Stomach smooth muscle (tissue), 2 donors: Measurements from ENCODE around the gene SLC35F2.

ENCODE experiments used
- H3K27ac ChIP-seq: one replicate; pipeline ENCODE4 v1.7.0; 2013; ENCODE audit warnings: mild to moderate bottlenecking, low read length, inconsistent platforms
- H3K27me3 ChIP-seq, 2 donors: one replicate each; pipeline ENCODE4 v1.7.0; 2013; ENCODE audit warnings: low read length in 2 of 2; ENCODE audit not compliant: insufficient read depth in 2 of 2, control insufficient read depth in 1 of 2
- H3K36me3 ChIP-seq, 2 donors: one replicate each; pipeline ENCODE4 v1.7.0; 2013; ENCODE audit warnings: low read length in 2 of 2; ENCODE audit not compliant: control insufficient read depth in 2 of 2, insufficient read depth in 2 of 2
- H3K4me1 ChIP-seq: one replicate; pipeline ENCODE4 v1.7.0; 2013; ENCODE audit warnings: low read length; ENCODE audit not compliant: control insufficient read depth, insufficient read depth
- H3K4me3 ChIP-seq, 2 donors: one replicate each; pipeline ENCODE4 v1.7.0; 2013; ENCODE audit warnings: low read length in 2 of 2
- H3K9ac ChIP-seq, 2 donors: one replicate each; pipeline ENCODE4 v1.7.0; 2013; ENCODE audit warnings: low read length in 2 of 2, mild to moderate bottlenecking in 1 of 2
- H3K9me3 ChIP-seq, 2 donors: one replicate each; pipeline ENCODE4 v1.7.0; 2013; ENCODE audit warnings: low read length in 2 of 2; ENCODE audit not compliant: control insufficient read depth in 2 of 2
- donor health status: healthy.
- donor health status: Pancreatic carcinoma.

Gene SLC35F2

DNA sequence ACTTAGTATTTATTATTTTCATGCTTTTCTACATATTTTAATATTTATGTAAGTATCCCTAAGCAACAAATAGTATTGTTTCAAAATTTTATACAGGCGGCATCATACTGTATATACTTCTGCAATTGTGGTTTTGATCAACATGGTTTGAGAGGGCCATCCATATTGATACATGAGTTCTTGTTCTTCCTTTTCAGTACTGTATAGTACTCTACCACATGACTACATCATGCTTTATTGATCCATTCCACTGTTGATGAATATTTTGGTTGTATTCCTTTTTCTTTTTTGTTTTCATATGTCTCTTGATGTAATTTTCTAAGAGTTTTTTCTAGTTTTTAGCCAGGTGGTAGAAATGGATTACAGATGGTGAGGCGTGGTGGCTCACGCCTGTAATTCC, 40.1 kb downstream of the SLC35F2 start:
- Histone ChIP-seq H3K9ac (no peak overlapping the region), H3K4me1 (no peaks in the 10 kb centered on the region), H3K27me3 (no peaks in the 10 kb centered on the region), H3K9me3 (peaks cover 0 to 4% of the 10 kb centered on the region in 2 donors), H3K4me3 (no peak overlapping the region), H3K36me3 (no peaks in the 10 kb centered on the region), H3K27ac (no peak overlapping the region)

DNA sequence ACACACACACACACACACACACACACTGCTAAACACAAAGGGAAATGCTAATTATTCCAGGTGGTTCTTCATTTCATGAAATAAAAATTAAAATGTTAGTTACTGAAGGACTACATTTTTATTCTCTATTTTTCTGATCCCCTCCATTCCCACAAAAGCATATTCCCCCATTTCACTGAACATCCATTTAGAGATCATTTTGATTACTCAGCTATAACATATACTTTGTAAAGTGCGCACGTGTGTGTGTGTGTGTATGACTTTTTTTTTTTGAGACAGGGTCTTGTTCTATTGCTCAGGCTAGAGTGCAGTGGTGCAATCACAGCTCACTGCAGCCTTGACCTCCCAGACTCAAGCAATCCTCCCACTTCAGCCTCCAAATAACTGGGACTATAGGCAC, 42.6 kb downstream of the SLC35F2 start:
- no peak overlapping the region for H3K27ac ChIP-seq
- H3K4me3 ChIP-seq: no peak overlapping the region
- no peak overlapping the region for H3K9ac ChIP-seq
- no peaks in the 10 kb centered on the region for H3K36me3 ChIP-seq
- no peaks in the 10 kb centered on the region for H3K27me3 ChIP-seq
- H3K4me1 ChIP-seq: no peaks in the 10 kb centered on the region
- H3K9me3 ChIP-seq: peaks cover 0 to 4% of the 10 kb centered on the region in 2 donors

DNA sequence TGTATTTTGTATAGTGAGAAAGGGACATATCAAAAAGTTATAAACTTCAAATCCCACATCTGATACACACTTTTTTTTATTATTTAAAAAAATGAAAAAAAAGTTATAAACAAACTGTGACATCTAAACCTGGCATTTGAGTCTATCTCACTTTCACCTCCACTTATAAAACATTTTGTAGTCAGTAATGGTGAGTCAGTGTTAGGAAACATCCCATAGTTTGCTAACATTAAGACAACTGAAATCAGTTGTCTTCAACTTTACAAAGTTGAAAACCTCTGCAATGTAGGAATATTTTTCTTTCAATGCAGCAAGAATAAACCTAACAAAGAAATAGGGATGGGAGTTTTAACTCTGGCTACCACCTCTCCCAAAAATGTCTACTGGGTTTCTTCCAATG, 47.7 kb downstream of the SLC35F2 start:
- H3K27ac ChIP-seq: no peak overlapping the region
- H3K36me3 ChIP-seq: no peaks in the 10 kb centered on the region
- no peak overlapping the region for H3K9ac ChIP-seq
- no peak overlapping the region for H3K4me3 ChIP-seq
- H3K9me3 ChIP-seq: no peaks in the 10 kb centered on the region
- H3K27me3 ChIP-seq: no peaks in the 10 kb centered on the region
- no peaks in the 10 kb centered on the region for H3K4me1 ChIP-seq

DNA sequence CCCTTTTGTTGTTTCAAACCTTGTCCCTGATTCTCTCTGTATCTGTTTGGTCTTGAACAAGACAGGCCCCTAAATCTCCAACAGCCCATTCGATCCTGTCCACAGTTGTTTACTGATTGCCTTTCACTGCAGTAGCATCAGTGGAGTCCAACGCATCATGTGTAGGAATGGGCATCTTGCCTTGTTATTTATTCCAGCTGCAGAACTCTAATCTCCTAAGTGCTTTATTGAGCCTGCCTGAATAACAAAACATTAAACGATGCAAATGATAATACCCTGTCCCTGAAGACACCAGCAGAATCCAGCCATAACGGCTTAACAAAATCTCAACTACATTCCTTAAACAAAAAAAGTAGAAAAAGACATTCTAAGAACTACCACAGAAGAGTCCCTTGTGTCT, 50.1 kb downstream of the SLC35F2 start:
- no peak overlapping the region for H3K4me3 ChIP-seq
- no peaks in the 10 kb centered on the region for H3K27me3 ChIP-seq
- no peaks in the 10 kb centered on the region for H3K4me1 ChIP-seq
- H3K27ac ChIP-seq: no peak overlapping the region
- no peak overlapping the region for H3K9ac ChIP-seq
- H3K36me3 ChIP-seq: no peaks in the 10 kb centered on the region
- H3K9me3 ChIP-seq: no peaks in the 10 kb centered on the region

DNA sequence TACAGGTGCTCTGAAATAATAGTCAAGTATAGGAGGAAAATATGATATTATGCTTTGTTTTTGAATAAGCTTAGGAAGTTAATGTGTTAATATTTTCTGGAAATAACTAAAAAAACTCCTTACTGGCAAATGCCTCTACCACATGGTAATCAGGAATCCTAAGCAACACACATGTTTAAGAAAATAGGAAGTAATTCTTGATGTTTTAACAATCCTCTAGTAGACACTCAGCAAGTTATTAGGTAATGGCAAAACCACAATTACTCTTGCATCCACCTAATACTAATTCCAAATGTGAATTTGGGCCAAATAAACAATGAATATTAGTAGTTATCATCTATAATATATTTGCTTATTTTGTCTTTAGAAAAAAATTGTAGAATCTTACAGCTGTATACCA, 53.6 kb downstream of the SLC35F2 start:
- Histone ChIP-seq H3K27ac (no peak overlapping the region), H3K4me1 (no peaks in the 10 kb centered on the region), H3K9ac (no peak overlapping the region), H3K4me3 (no peak overlapping the region), H3K27me3 (no peaks in the 10 kb centered on the region), H3K36me3 (no peaks in the 10 kb centered on the region), H3K9me3 (no peaks in the 10 kb centered on the region)

DNA sequence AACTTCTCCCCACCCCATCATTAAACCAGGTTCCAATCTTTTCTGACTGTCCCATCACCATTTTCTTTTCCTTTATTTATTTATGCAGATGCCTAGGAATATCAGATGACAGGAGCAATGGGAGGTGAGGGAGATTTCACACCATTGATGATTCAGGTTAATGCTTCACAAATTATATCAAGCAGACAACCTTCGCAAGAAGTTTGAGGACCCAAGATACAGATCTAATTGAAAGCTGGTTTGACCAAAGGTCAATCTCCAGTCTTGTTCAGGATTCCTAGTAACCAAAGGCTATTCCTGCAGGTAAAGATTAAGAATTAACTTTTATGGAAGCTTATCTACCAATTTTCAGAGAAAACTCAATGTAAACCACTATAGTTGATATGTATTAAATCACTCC, 54.4 kb downstream of the SLC35F2 start:
- H3K27me3 ChIP-seq: no peaks in the 10 kb centered on the region
- no peaks in the 10 kb centered on the region for H3K4me1 ChIP-seq
- no peak overlapping the region for H3K9ac ChIP-seq
- H3K36me3 ChIP-seq: no peaks in the 10 kb centered on the region
- H3K27ac ChIP-seq: no peak overlapping the region
- no peaks in the 10 kb centered on the region for H3K9me3 ChIP-seq
- H3K4me3 ChIP-seq: no peak overlapping the region

DNA sequence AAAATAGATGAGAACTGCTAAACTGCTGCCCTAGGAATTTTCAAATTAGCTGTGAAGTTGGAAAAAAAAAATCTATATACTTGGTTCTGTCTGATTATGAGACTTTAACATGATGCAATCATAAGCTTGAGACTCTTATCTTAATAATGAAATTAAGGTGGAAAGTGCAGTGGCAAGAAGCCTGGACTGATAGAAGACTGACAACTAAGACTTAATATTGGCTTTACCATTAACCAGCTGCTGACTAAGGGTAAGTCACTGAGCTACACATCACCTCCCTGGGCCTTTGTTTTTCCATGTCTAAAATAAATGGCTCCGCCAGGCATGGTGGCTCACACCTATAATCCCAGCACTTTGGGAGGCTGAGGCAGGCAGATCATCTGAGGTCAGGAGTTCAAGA, 56.9 kb downstream of the SLC35F2 start:
- Histone ChIP-seq H3K27ac (no peak overlapping the region), H3K4me1 (no peaks in the 10 kb centered on the region), H3K36me3 (no peaks in the 10 kb centered on the region), H3K4me3 (no peak overlapping the region), H3K27me3 (no peaks in the 10 kb centered on the region), H3K9ac (no peak overlapping the region), H3K9me3 (no peaks in the 10 kb centered on the region)

DNA sequence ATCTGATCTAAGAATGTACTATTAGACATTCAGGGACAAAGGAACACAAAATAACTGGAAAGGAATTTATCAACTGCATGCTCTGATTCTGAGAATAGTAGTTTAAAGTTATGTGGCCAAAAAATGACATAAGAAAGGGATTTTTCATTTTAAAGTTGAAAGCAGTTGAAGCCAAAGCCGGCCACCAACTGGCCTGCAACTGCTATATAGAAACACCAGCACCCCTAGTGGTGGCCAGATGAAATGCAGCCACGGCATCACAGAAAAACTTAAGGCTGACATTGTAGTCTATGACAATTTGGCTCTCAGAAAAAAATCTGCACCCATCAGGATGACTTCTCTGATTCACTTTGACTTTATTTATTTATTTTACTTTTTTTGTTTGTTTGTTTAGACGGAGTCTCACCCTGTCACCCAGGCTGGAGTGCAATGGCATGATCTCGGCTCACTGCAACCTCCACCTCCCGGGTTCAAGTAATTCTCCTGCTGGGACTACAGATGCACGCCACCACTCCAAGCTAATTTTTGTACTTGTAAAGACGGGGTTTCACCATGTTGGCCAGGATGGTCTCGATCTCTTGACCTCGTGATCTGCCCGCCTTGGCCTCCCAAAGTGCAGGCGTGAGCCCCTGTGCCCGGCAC, 59.2 kb downstream of the SLC35F2 start:
- H3K27me3 ChIP-seq: no peaks in the 10 kb centered on the region
- H3K9ac ChIP-seq: no peak overlapping the region
- no peaks in the 10 kb centered on the region for H3K36me3 ChIP-seq
- H3K4me3 ChIP-seq: no peak overlapping the region
- no peak overlapping the region for H3K27ac ChIP-seq
- no peaks in the 10 kb centered on the region for H3K9me3 ChIP-seq
- H3K4me1 ChIP-seq: no peaks in the 10 kb centered on the region

DNA sequence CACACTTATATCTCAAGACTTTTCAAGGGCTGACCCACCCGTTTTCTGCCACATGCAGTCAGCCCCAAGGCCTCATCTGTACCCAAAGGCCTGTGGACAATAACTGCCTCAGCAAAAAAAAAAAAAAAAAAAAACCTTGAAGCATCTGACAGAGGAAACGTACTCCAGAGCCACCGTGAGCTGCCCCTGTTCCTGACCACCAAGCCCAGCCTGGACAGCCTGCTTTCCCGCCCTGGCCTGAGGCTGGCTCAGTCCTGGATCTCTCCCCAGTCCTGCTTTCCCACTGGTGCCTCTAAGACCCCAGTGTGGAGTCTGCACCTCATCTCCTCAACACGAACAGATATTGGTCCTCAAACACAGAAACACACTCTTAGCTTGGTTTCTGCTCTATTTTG, 66.5 kb downstream of the SLC35F2 start:
- Histone ChIP-seq H3K27ac (no peak overlapping the region), H3K27me3 (no peaks in the 10 kb centered on the region), H3K36me3 (no peaks in the 10 kb centered on the region), H3K9me3 (no peaks in the 10 kb centered on the region), H3K4me1 (no peaks in the 10 kb centered on the region), H3K4me3 (no peak overlapping the region), H3K9ac (no peak overlapping the region)

DNA sequence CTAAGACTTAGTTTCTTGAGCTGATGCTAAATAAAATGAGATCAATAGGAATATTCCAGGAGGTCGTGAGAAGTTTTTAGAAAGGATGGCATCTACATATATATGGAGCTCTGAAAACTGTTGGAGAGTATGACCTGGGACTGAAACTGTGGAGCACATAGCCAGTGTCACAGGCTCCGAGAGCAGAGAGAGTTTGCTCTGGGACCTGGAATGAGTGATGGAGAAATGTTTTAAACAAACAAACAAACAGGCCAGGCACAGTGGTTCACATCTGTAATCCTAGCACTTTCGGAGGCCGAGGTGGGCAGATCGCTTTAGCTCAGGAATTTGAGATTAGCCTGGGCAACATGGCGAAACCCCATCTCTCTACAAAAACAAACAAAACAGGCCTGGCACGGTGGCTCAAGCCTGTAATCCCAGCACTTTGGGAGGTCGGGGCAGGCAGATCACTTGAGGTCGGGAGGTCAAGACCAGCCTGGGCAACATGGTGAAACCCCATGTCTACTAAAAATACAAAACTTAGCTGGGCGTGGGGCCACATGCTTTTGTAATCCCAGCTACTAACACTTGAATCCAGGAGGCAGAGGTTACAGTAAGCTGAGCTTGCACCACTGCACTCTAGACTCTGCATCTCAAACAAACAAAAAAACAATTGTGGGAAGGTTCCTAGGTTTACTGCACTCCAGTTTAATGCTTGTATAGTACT, 67.1 kb downstream of the SLC35F2 start:
- Histone ChIP-seq H3K9ac (no peak overlapping the region), H3K27me3 (no peaks in the 10 kb centered on the region), H3K9me3 (no peaks in the 10 kb centered on the region), H3K27ac (no peak overlapping the region), H3K4me1 (no peaks in the 10 kb centered on the region), H3K4me3 (no peak overlapping the region), H3K36me3 (no peaks in the 10 kb centered on the region)

DNA sequence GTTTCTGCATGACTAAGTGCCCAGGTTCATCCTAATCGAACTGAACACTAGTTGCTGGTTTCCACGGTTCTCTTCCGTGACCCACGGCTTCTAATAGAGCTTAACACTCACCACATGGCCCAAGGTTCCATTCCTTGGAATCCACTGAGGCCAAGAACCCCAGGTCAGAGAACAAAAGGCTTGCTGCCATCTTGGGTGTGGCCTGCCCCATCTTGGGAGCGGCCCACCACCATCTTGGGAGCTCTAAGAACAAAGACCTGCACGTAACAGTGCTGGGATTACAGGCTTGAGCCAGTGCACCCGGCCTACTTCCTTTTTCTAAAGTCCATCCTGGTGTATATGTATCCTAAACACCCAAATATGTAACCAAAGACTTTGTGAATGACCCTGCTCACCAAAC, 68.8 kb downstream of the SLC35F2 start:
- Histone ChIP-seq H3K4me3 (no peak overlapping the region), H3K27me3 (no peaks in the 10 kb centered on the region), H3K9ac (no peak overlapping the region), H3K4me1 (no peaks in the 10 kb centered on the region), H3K27ac (no peak overlapping the region), H3K9me3 (no peaks in the 10 kb centered on the region), H3K36me3 (no peaks in the 10 kb centered on the region)
